NCI-H2196 (cell line): ENCODE data around the gene ITIH2.
"Not testable (repeated sequence)": the region's sequence is repeated elsewhere in the genome, so short reads cannot be mapped to it uniquely, and the experiment has no call there.

Experiments
- DNase-seq: peaks from one replicate; lab custom pipeline; 2025; ENCODE audit not compliant: unreplicated experiment; lab: John Stamatoyannopoulos, UW

ITIH2 gene

DNA sequence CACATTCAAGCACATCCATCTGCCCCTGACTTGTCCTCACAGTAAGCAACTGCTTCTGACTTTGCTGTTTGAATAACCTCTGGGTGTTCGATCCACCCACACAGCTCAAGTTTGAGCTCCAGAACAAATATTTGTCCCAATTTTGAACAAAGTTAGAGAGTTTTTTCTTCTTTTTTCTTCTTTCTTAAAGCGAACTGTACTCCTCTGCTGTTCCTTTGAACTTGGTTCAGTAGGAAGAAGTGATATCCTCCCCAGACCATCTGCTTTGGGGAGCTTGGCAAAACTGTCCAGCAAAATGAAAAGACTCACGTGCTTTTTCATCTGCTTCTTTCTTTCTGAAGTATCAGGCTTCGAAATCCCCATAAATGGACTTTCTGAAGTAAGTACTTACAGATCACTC, at the start of gene ITIH2:
ITIH2 (plus strand) TSS at position 177 of the 400 bp plus-strand sequence; CDS start at position 296, 119 bp downstream.
- no peak for DNase-seq

DNA sequence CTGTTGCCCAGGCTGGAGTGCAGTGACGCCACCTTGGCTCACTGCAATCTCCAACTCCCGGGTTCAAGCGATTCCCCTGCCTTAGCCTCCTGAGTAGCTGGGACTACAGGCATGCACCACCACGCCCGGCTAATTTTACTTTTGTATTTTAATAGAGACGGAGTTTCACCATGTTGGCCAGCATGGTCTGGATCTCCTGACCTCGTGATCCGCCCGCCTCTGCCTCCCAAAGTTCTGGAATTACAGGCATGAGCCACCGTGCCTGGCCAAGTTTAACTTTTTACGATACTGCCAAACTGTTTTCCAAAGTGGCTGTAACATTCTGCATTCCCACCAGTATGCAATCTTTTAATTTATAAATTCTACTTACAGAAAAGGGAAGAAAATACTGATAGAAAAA, 46.0 kb upstream of the ITIH2 start:
- not testable (repeated sequence) for DNase-seq

- no peak for DNase-seq
Observed at GRCh38 chr10:7657552-7657951, 45.6 kb upstream of the ITIH2 start.

DNA sequence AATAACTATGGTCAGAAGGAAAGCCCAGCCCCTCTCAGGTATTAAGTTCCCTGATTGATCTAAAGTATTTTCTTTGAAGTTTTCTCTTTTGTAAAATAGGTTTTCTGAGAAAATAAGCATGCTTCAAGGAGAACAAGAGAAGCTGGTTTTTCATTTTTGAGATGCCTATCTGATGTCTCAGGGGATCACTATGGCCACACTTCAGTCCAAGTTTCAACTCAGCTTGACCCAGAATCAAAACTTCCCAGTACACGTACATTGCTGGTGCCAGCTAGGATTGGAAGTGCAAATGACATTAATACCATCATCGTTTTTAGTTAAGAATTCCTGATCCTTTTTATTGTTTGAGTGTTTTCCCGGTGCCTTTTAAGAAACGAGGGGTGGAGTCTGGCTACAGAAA, 43.6 kb upstream of the ITIH2 start:
- DNase-seq, result no peak

- no peak for DNase-seq
Observed at GRCh38 chr10:7662522-7662921, 40.6 kb upstream of the ITIH2 start.

DNA sequence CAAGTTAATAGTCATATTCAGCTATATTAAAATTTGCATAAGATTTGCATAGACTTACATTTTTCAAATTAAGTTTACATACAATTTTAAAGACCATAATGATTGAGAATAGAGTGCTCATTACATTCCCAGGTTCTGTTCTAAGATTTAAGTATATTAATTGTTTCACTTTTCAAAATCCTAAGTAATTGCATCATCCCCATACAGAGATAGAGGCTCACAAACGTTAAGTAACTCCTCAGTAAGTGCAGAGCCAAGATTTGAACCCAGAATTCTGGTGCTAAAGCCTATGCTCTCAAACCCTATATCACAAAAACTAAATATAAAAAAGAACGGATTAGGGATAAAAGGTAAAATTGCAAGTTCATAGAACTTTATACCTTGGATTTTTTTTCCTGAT, 38.4 kb upstream of the ITIH2 start:
- DNase-seq, result no peak

DNA sequence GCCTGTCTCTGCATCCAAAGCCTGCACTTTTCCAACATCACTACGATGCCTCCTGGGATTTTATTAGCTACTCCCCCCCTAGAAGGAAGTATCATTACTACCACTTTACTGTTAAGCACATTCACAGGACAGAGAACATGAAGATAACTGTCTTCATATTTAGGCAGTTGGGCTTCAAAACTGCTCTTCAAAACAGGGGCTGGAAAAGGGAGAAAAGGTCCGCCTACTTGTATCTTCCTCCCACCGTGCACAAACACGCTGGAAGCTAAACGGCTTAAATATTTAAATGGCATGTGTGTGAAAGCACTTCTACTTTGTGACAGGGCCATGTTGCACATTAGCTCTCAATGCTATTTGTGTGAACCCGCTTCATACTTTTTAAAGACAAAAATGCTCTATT, 37.3 kb upstream of the ITIH2 start:
- no peak for DNase-seq

- no peak for DNase-seq
Observed at GRCh38 chr10:7666253-7667023, 36.7 kb upstream of the ITIH2 start, which contains the start of gene ITIH5. Gene ITIH5, minus strand, starts transcription at chr10:7666966. Its CDS starts 74 bp downstream, at chr10:7666892.

- no peak for DNase-seq
Observed at GRCh38 chr10:7667262-7668141, 35.6 kb upstream of the ITIH2 start.

GRCh38 chr10:7670157-7670556, 33.0 kb upstream of the ITIH2 start:
- DNase-seq, result no peak

GRCh38 chr10:7672341-7673134, 30.6 kb upstream of the ITIH2 start:
- no peak for DNase-seq

GRCh38 chr10:7679256-7679655, 23.9 kb upstream of the ITIH2 start:
- DNase-seq, result no peak

DNA sequence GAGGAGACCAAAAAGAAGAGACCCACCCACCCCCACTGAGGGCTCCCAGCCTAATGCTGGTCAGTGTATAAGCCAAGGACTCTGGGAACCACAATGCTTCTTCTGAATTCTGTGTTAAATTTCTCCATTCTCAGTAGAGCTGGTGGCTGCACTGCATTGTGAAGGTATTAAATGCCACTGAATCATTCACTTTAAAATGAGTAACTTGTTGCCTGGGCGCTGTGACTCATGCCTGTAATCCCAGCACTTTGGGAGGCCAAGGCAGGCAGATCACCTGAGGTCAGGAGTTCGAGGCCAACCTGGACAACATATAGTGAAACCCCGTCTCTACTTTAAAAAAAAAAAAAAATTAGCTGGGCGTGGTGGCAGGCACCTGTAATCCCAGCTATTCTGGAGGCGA, 23.0 kb upstream of the ITIH2 start:
- not testable (repeated sequence) for DNase-seq

DNA sequence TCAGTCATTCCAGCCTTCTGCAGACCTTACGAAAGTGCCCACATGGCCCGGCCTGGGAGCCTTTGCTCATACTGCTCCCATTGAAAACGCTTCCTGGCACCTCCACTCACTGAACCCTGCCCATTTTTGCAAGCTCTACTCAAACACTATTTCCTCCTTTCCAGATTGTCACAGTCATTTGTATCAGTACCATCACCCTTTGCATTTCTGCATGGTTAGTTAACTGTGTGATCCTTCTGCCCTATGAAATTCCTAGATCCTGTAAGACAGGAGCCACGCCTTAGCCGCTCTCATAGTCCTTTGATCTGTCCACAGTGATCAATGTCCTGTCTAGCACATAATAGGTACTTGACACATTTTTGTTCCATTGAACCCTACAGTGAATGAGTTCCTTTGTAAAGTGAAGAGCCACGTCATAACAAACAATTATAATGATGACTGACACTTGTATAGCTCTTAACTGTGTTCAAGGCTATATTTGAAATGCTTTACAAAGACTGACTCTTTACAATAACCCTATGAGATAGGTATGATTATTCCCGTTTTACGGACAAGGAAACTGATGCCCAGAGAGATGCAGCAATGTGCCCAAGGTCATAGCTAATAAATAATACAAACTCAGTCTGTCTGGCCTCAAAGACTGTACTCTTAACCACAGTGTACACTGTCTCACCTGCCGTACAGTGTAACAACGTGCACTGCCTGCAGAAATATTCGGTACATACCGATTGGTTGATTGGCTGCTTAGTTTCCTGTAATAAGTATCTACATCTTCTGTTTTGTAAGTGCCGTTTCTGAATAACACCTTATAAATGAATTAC, 16.6 kb upstream of the ITIH2 start:
- no peak for DNase-seq

DNA sequence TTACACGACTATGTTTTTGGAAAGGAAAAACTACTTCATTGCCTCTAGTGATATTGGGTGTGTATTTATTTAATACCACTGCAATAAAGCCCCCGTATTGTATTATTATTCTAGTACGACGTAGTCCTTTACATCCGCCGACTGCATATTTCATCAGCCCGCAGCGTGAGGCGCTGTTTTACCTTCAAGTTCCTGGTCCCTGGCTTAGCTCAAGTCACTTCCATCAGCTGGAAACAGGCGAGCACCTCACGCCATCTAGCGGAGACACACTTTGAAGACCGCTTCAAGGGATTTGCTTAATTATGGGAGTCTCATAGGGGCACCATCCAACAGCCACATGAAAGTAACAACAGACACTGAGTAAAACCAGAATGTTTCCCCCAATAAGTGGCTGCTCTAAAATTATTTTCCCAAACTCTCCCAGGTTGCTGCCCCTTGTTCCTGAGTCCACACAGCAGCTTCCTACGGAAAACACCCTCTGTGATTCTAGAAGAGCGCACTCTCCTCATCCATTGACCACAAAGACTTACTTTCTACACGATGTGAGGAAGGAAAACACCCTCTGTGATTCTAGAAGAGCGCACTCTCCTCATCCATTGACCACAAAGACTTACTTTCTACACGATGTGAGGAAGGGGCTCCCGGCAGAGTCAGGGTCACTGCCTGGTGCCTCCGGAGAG, 15.7 kb upstream of the ITIH2 start:
- DNase-seq, result peak; percentile 30

GRCh38 chr10:7689591-7689990, 13.5 kb upstream of the ITIH2 start:
- DNase-seq, result no peak

GRCh38 chr10:7690885-7691597, 12.1 kb upstream of the ITIH2 start:
- not testable (repeated sequence) for DNase-seq

DNA sequence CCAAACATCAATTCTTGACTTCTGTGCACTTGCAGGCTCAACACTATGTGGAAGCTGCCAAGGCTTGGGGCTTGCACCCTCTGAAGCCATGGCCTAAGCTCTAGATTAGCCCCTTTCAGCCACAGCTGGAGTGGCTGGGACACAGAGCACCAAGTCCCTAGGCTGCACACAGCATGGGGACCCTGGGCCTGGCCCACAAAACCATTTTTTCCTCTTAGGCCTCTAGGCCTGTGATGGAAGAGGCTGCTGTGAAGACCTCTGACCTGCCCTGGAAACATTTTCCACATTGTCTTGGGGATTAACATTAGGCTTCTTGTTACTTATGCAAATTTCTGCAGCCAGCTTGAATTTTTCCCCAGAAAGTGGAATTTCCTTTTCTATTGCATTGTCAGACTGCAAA, 10.7 kb upstream of the ITIH2 start:
- not testable (repeated sequence) for DNase-seq

- not testable (repeated sequence) for DNase-seq
Observed at GRCh38 chr10:7693194-7693593, 9.9 kb upstream of the ITIH2 start.
